ENCODE data around the gene OR5K4.

OR5K4 gene

GRCh38 chr3:98353554-98353953 is at the start of gene OR5K4:
OR5K4 (plus strand) TSS chr3:98353854; CDS start chr3:98353854, 0 bp downstream.
- DNase-seq (ENCODE audit: low read depth), result no peak

GRCh38 chr3:98322101-98322500 is 31.6 kb upstream of the OR5K4 start:
- DNase-seq (ENCODE audit: low read depth), result no peak

DNA sequence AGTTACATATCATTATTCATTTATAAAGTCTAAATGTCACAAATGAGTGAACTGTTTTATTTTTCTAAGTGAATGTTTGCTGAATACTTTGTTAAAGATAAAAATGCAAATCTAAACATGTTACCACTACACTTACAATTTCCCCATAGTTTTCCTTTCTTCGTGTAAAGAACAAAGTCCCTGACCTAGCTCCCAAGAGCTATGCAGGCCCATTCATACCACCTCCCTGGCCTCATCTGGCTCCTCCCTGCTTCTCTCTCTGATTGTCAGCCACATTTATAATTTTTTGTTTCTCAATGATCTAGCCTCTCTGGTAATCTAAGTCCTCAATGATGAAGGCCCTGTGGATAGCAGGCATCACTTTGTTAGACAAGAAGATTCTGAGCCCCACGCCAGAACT is 31.0 kb upstream of the OR5K4 start:
- DNase-seq (ENCODE audit: low read depth), result no peak

GRCh38 chr3:98323425-98323824 is 30.2 kb upstream of the OR5K4 start:
- no peak for DNase-seq (ENCODE audit: low read depth)

- DNase-seq (ENCODE audit: low read depth), result no peak
These were observed 28.6 kb upstream of the OR5K4 start for GRCh38 chr3:98325055-98325454.

DNA sequence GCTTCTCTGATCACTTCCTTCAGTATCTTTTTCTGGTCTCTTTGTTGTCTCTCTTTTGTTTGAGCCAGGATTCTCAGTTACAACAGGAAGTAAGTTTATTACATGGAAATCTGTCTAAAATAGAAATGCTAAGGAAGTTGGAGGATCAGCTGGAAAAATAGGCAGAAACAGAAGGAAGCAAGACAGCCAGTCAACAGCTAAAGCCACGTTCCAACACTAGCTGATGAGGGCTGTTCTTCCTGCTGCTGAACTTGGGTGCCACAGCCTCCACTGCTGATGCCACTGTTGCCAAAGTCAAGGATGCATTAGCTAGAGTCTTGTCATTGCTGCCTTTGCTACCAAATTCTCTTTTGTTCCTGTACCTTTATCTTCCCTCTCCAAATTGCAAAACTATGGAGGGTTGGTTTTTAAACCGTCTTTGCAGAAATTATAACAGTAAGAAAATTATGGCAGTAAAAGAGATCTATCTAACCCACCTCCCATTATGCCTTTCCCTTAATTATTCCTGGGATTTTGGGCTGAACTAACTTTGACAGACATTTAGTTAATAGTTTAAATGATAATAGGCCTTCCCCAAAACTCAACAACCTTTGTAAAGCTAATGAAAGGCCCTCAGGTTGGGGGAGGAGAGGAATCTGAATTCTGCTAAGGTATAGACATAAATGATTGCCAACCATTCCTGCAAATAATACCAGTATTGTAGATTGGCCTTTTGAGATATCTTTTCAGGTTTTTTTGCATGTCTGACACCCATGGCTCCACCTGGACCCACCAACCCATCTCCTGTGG is 27.4 kb upstream of the OR5K4 start:
- DNase-seq (ENCODE audit: low read depth), result no peak

DNA sequence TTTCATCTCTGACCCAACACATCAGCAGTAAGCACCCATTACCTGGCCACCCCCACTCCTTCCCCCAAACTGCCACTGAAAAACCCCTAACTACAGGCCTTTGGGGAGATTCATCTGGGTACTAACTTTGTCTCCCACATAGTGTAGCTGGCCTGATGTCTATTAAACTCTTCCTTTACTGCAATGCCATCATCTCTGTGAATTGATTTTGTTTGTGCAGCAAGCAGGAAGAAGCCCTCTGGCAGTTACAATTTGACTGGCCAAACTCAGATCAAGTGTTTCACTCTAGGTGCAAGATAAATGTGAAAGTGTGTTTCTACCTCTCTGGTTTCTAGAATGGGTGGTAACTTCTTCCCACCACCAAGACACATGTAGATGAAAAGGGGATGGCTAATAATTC is 26.7 kb upstream of the OR5K4 start:
- DNase-seq (ENCODE audit: low read depth), result no peak

GRCh38 chr3:98328933-98329332 is 24.7 kb upstream of the OR5K4 start:
- DNase-seq (ENCODE audit: low read depth), result no peak

DNA sequence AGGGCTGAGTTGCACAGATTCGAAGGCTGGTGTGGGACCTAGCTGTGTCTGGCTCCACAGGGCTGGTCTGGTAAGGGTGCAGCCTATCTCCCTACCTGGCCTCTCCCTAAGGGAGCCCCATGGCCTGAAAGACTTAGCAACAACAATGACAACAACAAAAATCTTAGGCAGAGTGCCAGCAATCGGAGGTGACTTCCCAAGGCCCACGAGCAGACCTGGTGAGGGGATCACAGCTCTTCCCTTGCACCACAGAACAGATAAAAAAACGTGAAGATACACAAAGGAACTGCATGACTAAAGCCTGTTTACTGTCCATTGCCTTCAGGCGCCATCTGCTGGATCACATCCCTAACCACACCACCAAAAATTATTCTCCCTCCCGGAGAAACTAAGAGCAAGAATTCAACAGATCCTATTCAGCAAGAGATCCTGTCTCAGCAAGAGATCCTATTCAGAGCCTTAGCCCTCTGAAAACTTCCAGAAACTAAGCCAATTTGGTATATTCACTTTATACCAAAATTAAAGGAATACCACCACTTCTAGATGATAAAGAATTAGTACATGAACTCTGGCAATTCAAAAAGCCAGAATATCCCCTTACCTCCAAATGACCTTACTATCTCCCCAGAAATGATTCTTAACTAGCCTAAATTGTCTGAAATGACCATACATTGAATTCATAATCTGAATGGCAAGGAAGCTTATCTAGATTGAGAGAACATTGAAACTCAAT is 24.1 kb upstream of the OR5K4 start:
- DNase-seq (ENCODE audit: low read depth), result no peak

DNA sequence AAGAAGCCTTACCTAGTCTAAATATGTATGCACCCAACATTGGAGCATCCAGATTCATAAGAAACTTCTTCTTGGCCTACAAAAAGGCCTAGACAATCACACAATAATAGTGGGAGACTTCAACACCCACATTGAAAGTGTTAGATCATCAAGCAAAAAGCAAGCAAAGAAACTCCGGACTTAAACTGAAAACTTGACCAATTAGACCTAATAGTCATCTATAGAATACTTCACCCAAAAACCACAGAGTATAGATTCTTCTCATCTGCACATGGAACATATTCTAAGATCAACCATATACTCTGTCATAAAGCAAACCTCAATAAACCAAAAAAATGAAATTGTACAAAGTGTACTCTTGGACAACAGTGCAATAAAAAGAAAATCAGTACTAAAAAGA is 22.3 kb upstream of the OR5K4 start:
- DNase-seq (ENCODE audit: low read depth), result no peak

DNA sequence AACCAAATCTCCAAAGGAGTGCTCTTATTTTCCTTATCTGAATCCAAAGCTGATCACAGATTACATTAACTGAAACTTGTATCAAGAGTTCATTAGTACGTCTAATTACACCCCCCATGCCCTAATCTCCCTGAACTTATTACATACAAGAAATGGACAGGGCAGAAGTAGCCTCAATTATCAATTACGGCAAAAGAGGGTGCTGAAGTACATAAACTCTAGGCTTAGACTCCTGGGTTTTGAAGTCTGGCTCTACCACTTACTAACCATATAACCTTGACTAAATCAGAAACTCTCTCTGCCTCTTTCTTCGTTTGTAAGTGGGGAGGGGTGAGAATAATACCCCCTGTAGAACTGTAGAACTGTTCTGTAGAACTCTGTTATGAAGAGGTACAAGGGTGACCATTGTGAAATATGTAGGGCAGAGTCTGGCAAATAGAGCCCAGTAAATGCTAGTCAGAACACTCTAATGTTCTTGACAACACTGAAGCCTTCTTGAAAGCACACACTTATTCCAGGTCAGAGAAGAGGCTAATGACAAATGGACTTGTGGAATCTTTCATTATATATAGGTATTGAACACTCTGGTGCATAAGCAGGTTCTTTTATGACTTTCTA is 19.6 kb upstream of the OR5K4 start:
- DNase-seq (ENCODE audit: low read depth), result no peak

GRCh38 chr3:98339031-98339430 is 14.6 kb upstream of the OR5K4 start:
- DNase-seq (ENCODE audit: low read depth), result no peak

- no peak for DNase-seq (ENCODE audit: low read depth)
These were observed 11.9 kb upstream of the OR5K4 start for GRCh38 chr3:98341758-98342157.

- DNase-seq (ENCODE audit: low read depth), result no peak
These were observed 9.8 kb upstream of the OR5K4 start for GRCh38 chr3:98343647-98344507.

DNA sequence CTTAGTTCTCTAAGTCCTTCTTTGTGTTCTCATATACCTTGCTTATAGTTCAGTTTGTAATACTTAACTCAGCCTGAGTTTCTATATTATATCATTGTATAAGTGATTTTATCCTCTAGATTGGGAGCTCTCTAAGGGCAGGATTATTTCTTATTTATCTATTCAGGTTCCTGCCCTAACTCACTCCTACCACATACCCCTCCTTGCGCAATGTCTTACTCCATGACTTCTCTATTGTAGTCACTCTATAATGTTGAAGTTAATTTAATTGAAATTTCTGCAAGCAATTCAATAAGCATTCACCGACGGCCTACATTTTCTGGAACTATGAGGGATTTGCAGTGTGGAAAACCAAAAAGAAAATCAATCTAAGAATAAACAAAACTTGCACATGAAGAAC is 3.6 kb upstream of the OR5K4 start:
- no peak for DNase-seq (ENCODE audit: low read depth)

DNA sequence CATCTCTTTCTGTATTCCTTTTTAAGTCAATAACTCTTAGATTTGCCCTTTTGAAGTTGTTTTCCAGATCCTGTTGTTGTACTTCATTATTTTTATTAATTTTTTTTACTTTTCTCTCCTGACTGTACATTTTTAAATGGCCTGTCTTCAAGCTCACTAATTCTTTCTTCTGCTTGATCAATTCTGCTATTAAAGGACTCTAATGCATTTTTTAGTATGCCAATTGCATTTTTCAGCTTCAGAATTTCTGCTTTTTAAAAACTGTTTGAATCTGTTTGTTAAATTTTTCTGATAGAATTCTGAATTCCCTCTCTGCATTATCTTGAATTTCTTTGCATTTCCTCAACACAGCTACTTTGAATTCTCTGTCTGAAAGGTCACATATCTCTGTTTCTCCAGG is 5.6 kb downstream of the OR5K4 start:
- no peak for DNase-seq (ENCODE audit: low read depth)

DNA sequence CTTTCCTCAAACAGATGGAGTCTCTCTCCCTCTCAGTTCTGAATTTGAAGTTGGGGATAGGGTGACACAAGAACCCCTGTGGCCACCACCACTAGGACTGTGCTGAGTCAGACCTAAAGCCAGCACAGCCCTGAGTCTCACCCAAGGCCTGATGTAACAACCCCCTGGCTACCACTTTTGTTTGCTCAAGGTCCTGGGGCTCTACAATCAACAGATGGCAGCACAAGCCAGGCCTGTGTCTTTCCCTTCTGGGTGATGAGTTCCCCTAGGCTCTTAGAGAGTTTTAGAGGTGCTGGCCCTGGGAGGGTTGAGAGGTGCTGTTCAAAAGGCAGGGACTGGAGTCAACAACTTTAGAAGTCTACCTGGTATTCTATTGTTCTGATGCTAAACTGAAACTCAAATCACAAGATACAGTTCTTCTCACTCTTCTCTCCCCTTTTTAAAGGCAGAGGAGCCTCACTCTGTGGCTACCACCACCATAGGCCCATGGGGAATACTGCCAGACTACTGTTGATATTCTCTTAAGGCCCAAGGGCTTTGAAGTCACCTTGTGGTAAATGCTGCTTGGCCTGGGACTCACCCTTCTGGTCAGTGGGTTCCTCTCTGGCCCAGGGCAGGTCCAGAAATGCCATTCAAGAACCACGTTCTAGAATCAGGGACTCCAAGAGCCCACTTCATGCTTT is 6.5 kb downstream of the OR5K4 start:
- no peak for DNase-seq (ENCODE audit: low read depth)

DNA sequence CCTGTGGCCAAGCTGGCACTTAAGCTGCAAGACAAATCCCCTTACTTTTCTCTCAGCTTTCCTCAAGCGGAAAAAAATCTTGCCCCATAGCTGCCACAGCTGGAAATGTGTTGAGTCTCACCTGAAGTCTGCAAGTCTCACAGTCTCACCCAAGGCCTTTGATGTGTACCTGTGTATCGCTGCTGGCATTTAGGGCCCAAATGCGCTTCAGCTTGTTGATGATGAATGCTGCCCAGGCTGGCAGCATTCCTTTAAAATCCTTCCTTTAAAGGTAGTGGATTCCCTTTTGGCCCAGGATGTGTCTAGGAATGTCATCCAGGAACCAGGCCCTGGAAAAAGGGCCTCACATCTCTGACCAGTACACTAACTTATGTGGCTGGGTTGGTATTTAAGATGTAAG is 7.0 kb downstream of the OR5K4 start:
- no peak for DNase-seq (ENCODE audit: low read depth)

- DNase-seq (ENCODE audit: low read depth), result no peak
These were observed 7.6 kb downstream of the OR5K4 start for GRCh38 chr3:98361289-98361688.

DNA sequence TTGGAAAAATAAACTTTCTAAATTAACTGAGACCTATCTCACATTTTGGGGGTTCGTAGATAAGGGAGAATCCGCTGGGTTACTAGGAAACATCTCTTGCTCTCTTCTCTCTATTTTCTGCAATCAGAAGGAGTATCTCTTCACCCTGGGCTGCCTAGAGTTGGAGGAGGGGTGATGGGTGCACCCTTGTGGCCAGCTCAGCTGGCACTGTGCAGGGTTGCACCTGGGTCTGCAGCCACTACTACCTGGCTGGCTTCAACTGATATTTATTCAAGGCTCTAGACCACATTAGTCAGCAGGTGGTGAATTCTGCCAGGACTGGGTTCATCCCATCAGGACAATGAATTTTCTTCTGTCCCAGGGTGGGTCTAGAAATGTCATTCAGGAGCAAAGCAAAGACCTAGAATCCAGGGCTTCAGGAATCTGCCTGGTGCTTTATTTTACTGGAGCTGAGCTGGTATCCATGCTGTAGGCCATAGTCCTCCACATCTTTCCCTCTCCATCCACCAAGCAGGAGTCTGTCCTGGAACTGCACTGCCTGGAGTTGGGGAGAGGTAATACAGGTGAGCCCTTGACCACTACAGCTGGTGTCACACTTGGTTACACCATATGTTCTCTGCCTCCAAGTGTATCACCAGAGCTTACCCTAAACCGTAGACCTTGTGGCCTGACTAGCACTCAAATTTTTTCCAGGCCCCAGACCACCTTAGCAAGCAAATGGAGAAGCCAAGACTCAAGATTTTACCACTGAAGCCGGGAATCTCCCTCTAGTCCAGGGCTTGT is 14.0 kb downstream of the OR5K4 start:
- no peak for DNase-seq (ENCODE audit: low read depth)

GRCh38 chr3:98371186-98371585 is 17.5 kb downstream of the OR5K4 start:
- DNase-seq (ENCODE audit: low read depth), result no peak
